Esophagus muscularis mucosa (tissue), 3 donors: ENCODE results near the gene GBF1.

Experiments
- CTCF ChIP-seq, 3 experiments: fragments of 200-600 bp in 2 of 3; fragments of 450-650 bp in 1 of 3; sonication (generic) in 2 of 3; IDR thresholded peaks; one replicate each; pipeline ENCODE4 v1.5.1; 2017 to 2019; ENCODE audit warnings: antibody characterized with exemption in 3 of 3, mild to moderate bottlenecking in 2 of 3, moderate library complexity in 1 of 3
- POLR2A ChIP-seq: fragments of 450-650 bp; IDR thresholded peaks from one replicate; pipeline ENCODE4 v1.6.1; 2017; ENCODE audit warnings: antibody characterized with exemption, moderate library complexity, mild to moderate bottlenecking, low read depth

DNA sequence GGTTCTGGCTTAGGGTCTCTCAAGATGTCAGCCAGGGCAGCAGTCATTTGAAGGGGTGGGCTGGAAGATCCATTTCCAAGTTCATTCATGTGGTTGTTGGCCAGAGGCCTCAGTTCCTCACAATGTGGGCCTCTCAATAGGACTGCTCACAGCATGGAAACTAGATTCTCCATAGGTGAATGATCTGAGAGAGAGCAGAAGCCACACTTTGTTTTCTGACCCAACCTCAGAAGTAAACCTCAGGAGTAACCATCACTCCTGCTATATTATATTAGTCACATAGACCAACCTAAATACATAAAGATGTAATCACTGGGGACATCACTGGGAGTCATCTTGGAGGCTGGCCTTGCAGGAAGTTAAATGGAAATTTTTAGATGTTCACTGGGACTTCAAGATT, 42.2 kb downstream of the GBF1 start:
- TF ChIP-seq CTCF (IDR thresholded peaks at IDR 0.05): no peak
- no peak for TF ChIP-seq POLR2A
